GM12878 (cell line): ENCODE results near the gene ARHGAP5. TPM values are rescaled to one million over a fixed set of nuclear protein-coding genes. Genes with fewer than 3 reads are reported as not detected.

ENCODE experiments used
- ATAC-seq: fragments of 200-7000 bp; cut with Tn5 transposase; 3 replicates; pipeline ENCODE4 v1.9.1; 2020; ENCODE audit warnings: mild to moderate bottlenecking, moderate library complexity
- BruUV-seq: library from RNA; stranded (reverse); fragments of 400-500 nt; replicated peaks from 2 replicates; lab custom pipeline; 2021; lab: Mats Ljungman, UMichigan
- CTCF ChIA-PET: fragments of 300-600 bp; sonication (Branson Sonifier 250); formaldehyde crosslinking; extraction: SDS; loops from one replicate; lab custom pipeline; 2021; ENCODE audit warnings: inconsistent platforms; lab: Yijun Ruan, JAX
- POLR2A ChIA-PET: fragments of 350-600 bp; formaldehyde crosslinking; extraction: SDS; loops from one replicate; lab custom pipeline; 2021; ENCODE audit warnings: inconsistent platforms; lab: Charles Lee
- RAD21 ChIA-PET: fragments of 300-600 bp; sonication (Branson Sonifier 250); formaldehyde crosslinking; loops from one replicate; lab custom pipeline; 2023; ENCODE audit warnings: antibody characterized with exemption; ENCODE audit not compliant: unreplicated experiment; lab: Charles Lee
- SMC1A ChIA-PET: fragments of 300-600 bp; sonication (Branson Sonifier 250); formaldehyde crosslinking; loops from one replicate; lab custom pipeline; 2023; ENCODE audit not compliant: unreplicated experiment, uncharacterized antibody; lab: Charles Lee
- DNase-seq: peaks from one replicate; pipeline ENCODE4 v3.0.0-alpha.2; 2011; ENCODE audit warnings: low read depth, low spot score
- FAIRE-seq: peaks from 3 replicates; lab custom pipeline; 2011; peaks lifted over from hg19 to GRCh38; lab: Jason Lieb, UNC
- H2AFZ ChIP-seq: 2 replicates; pipeline ENCODE4 v1.6.0; 2011; ENCODE audit warnings: low read depth, low read length, control low read depth; ENCODE audit not compliant: control insufficient read depth
- H3K27ac ChIP-seq: 2 replicates; pipeline ENCODE4 v1.5.1; 2011; ENCODE audit warnings: control low read depth; ENCODE audit not compliant: control insufficient read depth, insufficient read depth
- H3K27me3 ChIP-seq, 2 experiments: replicated peaks in 1 of 2; 2 replicates each; pipeline versions ENCODE4 v1.6.0 to v1.6.1; 2011; ENCODE audit warnings: low read length in 1 of 2; ENCODE audit not compliant: control insufficient read depth in 2 of 2, insufficient read depth in 2 of 2
- H3K36me3 ChIP-seq, 2 experiments: 2 replicates each; pipeline ENCODE4 v1.5.1; 2011; ENCODE audit warnings: low read length in 1 of 2; ENCODE audit not compliant: control insufficient read depth in 2 of 2, insufficient read depth in 2 of 2
- H3K4me1 ChIP-seq: 2 replicates; pipeline ENCODE4 v1.6.1; 2011; ENCODE audit warnings: mild to moderate bottlenecking, low read length, moderate library complexity, mixed read lengths; ENCODE audit not compliant: control insufficient read depth, insufficient read depth
- H3K4me2 ChIP-seq: 2 replicates; pipeline ENCODE4 v1.6.0; 2011; ENCODE audit warnings: control low read depth; ENCODE audit not compliant: control insufficient read depth, insufficient read depth
- H3K4me3 ChIP-seq: fragments of 200-600 bp; sonication (generic); 2 replicates; pipeline ENCODE4 v1.5.1; 2016
- H3K79me2 ChIP-seq: 2 replicates; pipeline ENCODE4 v1.6.0; 2011; ENCODE audit warnings: low read length; ENCODE audit not compliant: control insufficient read depth, insufficient read depth
- H3K9ac ChIP-seq: 2 replicates; pipeline ENCODE4 v1.8.0; 2011; ENCODE audit warnings: low read length, control low read depth, mixed read lengths; ENCODE audit not compliant: control insufficient read depth, insufficient read depth
- H3K9me3 ChIP-seq: replicated peaks from 3 replicates; pipeline ENCODE4 v1.5.1; 2011; ENCODE audit warnings: mild to moderate bottlenecking, low read length; ENCODE audit not compliant: control insufficient read depth, insufficient read depth
- H4K20me1 ChIP-seq: 2 replicates; pipeline ENCODE4 v1.6.0; 2011; ENCODE audit not compliant: control insufficient read depth, insufficient read depth
- EED ChIP-seq: sonication (generic); IDR thresholded peaks from 2 replicates; pipeline ENCODE4 v1.6.1; 2016; ENCODE audit warnings: antibody characterized with exemption, low read depth
- FOXK2 ChIP-seq: fragments of 450-650 bp; IDR thresholded peaks from 2 replicates; pipeline ENCODE4 v1.6.1; 2017; ENCODE audit warnings: mild to moderate bottlenecking, moderate library complexity
- IRF3 ChIP-seq: fragments of 450-650 bp; IDR thresholded peaks from 2 replicates; pipeline ENCODE4 v1.6.1; 2014; ENCODE audit warnings: mild to moderate bottlenecking
- JUND ChIP-seq: IDR thresholded peaks from 2 replicates; pipeline ENCODE4 v1.6.1; 2012; ENCODE audit warnings: low read depth, mild to moderate bottlenecking, low read length, improper control_type of control experiment, moderate library complexity
- KAT2A ChIP-seq: conservative IDR thresholded peaks from 2 replicates; pipeline ENCODE4 v1.6.1; 2011; ENCODE audit warnings: low read depth, low read length; ENCODE audit not compliant: control insufficient read depth
- MAX ChIP-seq: IDR thresholded peaks from 2 replicates; pipeline ENCODE4 v1.6.1; 2012; ENCODE audit warnings: low read depth, low read length, improper control_type of control experiment
- NKRF ChIP-seq: fragments of 450-650 bp; conservative IDR thresholded peaks from 2 replicates; pipeline ENCODE4 v1.6.1; 2017; ENCODE audit warnings: mild to moderate bottlenecking, moderate library complexity
- NR2F1 ChIP-seq: fragments of 450-650 bp; conservative IDR thresholded peaks from 2 replicates; pipeline ENCODE4 v1.6.1; 2017; ENCODE audit warnings: mild to moderate bottlenecking
- RAD21 ChIP-seq: IDR thresholded peaks from 2 replicates; pipeline ENCODE4 v1.6.1; 2011; ENCODE audit warnings: mild to moderate bottlenecking, low read depth, low read length, moderate library complexity; ENCODE audit not compliant: insufficient read depth
- REST ChIP-seq: IDR thresholded peaks from 2 replicates; pipeline ENCODE4 v1.6.1; 2012; ENCODE audit warnings: mild to moderate bottlenecking, low read depth, low read length
- SMARCA5 ChIP-seq: fragments of 450-650 bp; IDR thresholded peaks from 2 replicates; pipeline ENCODE4 v1.6.1; 2017; ENCODE audit warnings: mild to moderate bottlenecking
- TBL1XR1 ChIP-seq: IDR thresholded peaks from 2 replicates; pipeline ENCODE4 v1.6.1; 2012; ENCODE audit warnings: low read depth, low read length, improper control_type of control experiment
- ZNF687 ChIP-seq: fragments of 450-650 bp; IDR thresholded peaks from 2 replicates; pipeline ENCODE4 v1.6.1; 2017; ENCODE audit warnings: mild to moderate bottlenecking, moderate library complexity
- WGBS: methylation state at CpG from one replicate; pipeline ENCODE4 v1.1.6; 2016; ENCODE audit warnings: low lambda C conversion rate; ENCODE audit not compliant: insufficient replicate concordance, insufficient coverage; ENCODE audit errors: missing lambda C conversion rate; 5-methylcytosine and 5-hydroxymethylcytosine counted together
- in situ Hi-C: fragments of 300-500 bp; cut with MboI; formaldehyde crosslinking; loops from 9 replicates; pipeline ENCODE4 v1.14.3; 2018; ENCODE audit warnings: mixed read lengths
- intact Hi-C: fragments of 100-400 bp; cut with micrococcal nuclease; formaldehyde crosslinking; loops from one replicate; pipeline ENCODE4 v1.14.2; 2022; ENCODE audit not compliant: unreplicated experiment
- polyA plus RNA-seq, 11 experiments: library from polyadenylated mRNA; depleted of rRNA in 4 of 11; unstranded in 6 of 11; stranded (reverse) in 5 of 11; fragments of >200 nt; fragmentation: Nextera tagmentation in 4 of 11; fragmentation: Illumina TruSeq in 1 of 11; extraction: Ambion mirVana in 4 of 11; extraction: Trizol in 1 of 11; gene quantifications; 1 replicate in 1 of 11; 2 replicates in 10 of 11; pipeline versions ENCODE4 v1.2.1 to v1.2.3, GENCODE V29; 2011 to 2016; ENCODE audit warnings: inconsistent platforms in 2 of 11, missing spikeins in 2 of 11, low read depth in 1 of 11
- total RNA-seq, 4 experiments: library from RNA; depleted of rRNA in 3 of 4; stranded (reverse); fragments of >200 nt in 3 of 4; fragmentation: Illumina TruSeq in 1 of 4; extraction: Trizol in 1 of 4; gene quantifications; 2 replicates each; pipeline versions ENCODE4 v1.2.1 to v1.2.3, GENCODE V29; 2013 to 2021

ARHGAP5 gene
- total and polyA plus RNA-seq, 10 of the 15 experiments (the other 5 are each of a cell fraction or from before 2014, with no cell fraction given): 0.91 to 19.6 (median 7.2) TPM

- BruUV-seq: TSS peak; percentile 49
- H2AFZ ChIP-seq: peak overlapping the region; percentile 74
- H3K4me1 ChIP-seq: peaks cover 33% of the 10 kb centered on the region
- intact Hi-C loops (no loop called here), in situ Hi-C loops (loop anchor here (5.0 kb wide), 1 partner anchor 124 kb away; the partner anchor contains the start of gene ARHGAP5)
- H3K9me3 ChIP-seq: no peaks in the 10 kb centered on the region
- WGBS: 1% methylated on average over 45 of the region's 46 CpGs
- no peaks in the 10 kb centered on the region for H3K27me3 ChIP-seq
- RAD21 ChIA-PET: no interaction called here
- SMC1A ChIA-PET: interaction anchor here (2.4 kb wide), 1 partner anchor 125 kb away, joined by 9 read pairs; the partner anchor contains the start of gene ARHGAP5
- H3K4me3 ChIP-seq: peak overlapping the region; percentile 73
- H3K9ac ChIP-seq: peak overlapping the region; percentile 29
- FAIRE-seq (no peak), DNase-seq (no peak), ATAC-seq (peak; percentile 75)
- no peaks in the 10 kb centered on the region for H3K79me2 ChIP-seq
- H4K20me1 ChIP-seq: no peaks in the 10 kb centered on the region
- no peaks in the 10 kb centered on the region for H3K36me3 ChIP-seq
- H3K27ac ChIP-seq: peak overlapping the region; percentile 34
- CTCF ChIA-PET: no interaction called here
- POLR2A ChIA-PET: no interaction called here
- H3K4me2 ChIP-seq: peak overlapping the region; percentile 91
- no peak for TF ChIP-seq TBL1XR1
- TF ChIP-seq MAX: no peak
- no peak for TF ChIP-seq KAT2A
- TF ChIP-seq SMARCA5: no peak
- peak; percentile 48 for TF ChIP-seq FOXK2
- no peak for TF ChIP-seq IRF3
- TF ChIP-seq EED: no peak
- no peak for TF ChIP-seq RAD21
- peak; percentile 65 for TF ChIP-seq ZNF687
- peak; percentile 79; the same call in 1 of the 2 replicates for TF ChIP-seq REST
- no peak for TF ChIP-seq JUND
- peak; percentile 76; the same call in 1 of the 2 replicates for TF ChIP-seq NR2F1
- TF ChIP-seq NKRF: peak; percentile 69
Observed at GRCh38 chr14:32201193-32201815, 124.2 kb downstream of the ARHGAP5 start.
